Epithelial cell of esophagus (primary cell): ENCODE measurements around the gene SORCS2.

Experiments
- DNase-seq: peaks from one replicate; pipeline ENCODE4 v3.0.0; 2010; ENCODE audit warnings: low read depth
- H3K4me3 ChIP-seq: 2 replicates; pipeline ENCODE4 v1.5.1; 2011; ENCODE audit warnings: mild to moderate bottlenecking, low read length, control low read depth
- CTCF ChIP-seq: IDR thresholded peaks from 2 replicates; pipeline ENCODE4 v1.5.1; 2011; ENCODE audit warnings: low read depth, mild to moderate bottlenecking, low read length, control low read depth, inconsistent platforms; ENCODE audit not compliant: insufficient read depth; ENCODE audit errors: missing control alignments

SORCS2 gene

GRCh38 chr4:7198440-7199128, 6.2 kb downstream of the SORCS2 start:
- TF ChIP-seq CTCF = no peak
- no peak for DNase-seq
- no peak overlapping the region for H3K4me3 ChIP-seq

GRCh38 chr4:7199129-7199725, 6.9 kb downstream of the SORCS2 start:
- no peak for TF ChIP-seq CTCF
- DNase-seq = no peak

GRCh38 chr4:7199771-7200441, 7.6 kb downstream of the SORCS2 start:
- no peak for DNase-seq
- H3K4me3 ChIP-seq = no peak overlapping the region
- no peak for TF ChIP-seq CTCF

More at GRCh38 chr4:7199129-7199725, 6.9 kb downstream of the SORCS2 start:
- H3K4me3 ChIP-seq = no peak overlapping the region

- H3K4me3 ChIP-seq = no peak overlapping the region
- no peak for TF ChIP-seq CTCF
- DNase-seq = no peak
These were observed 8.5 kb downstream of the SORCS2 start for GRCh38 chr4:7200801-7201200.

- TF ChIP-seq CTCF = no peak
- H3K4me3 ChIP-seq = no peak overlapping the region
These were observed 9.3 kb downstream of the SORCS2 start for GRCh38 chr4:7201420-7202305.

GRCh38 chr4:7202411-7202810, 10.1 kb downstream of the SORCS2 start:
- H3K4me3 ChIP-seq = no peak overlapping the region
- DNase-seq = no peak
- TF ChIP-seq CTCF = no peak

More at GRCh38 chr4:7201420-7202305, 9.3 kb downstream of the SORCS2 start:
- no peak for DNase-seq
